K562 (cell line): ENCODE results near the gene DNAJC6. TPM values are rescaled to one million over a fixed set of nuclear protein-coding genes. Genes with fewer than 3 reads are reported as not detected.

Experiments
- ATAC-seq: fragments of 200-7000 bp; cut with Tn5 transposase; 3 replicates; pipeline ENCODE4 v1.9.1; 2020; ENCODE audit warnings: moderate library complexity
- BruUV-seq: library from RNA; stranded (reverse); fragments of 400-500 nt; replicated peaks from 2 replicates; lab custom pipeline; 2021; lab: Mats Ljungman, UMichigan
- CTCF ChIA-PET: fragments of 300-600 bp; formaldehyde crosslinking; extraction: SDS; loops from one replicate; lab custom pipeline; 2021; ENCODE audit warnings: low intra/inter-chr PET ratio; lab: Yijun Ruan, JAX
- POLR2A ChIA-PET: fragments of 300-600, 350-650 bp; sonication (Branson Sonifier 250); formaldehyde crosslinking; extraction: SDS; loops from one replicate; lab custom pipeline; 2021; ENCODE audit warnings: antibody characterized with exemption, inconsistent platforms; lab: Yijun Ruan, JAX
- DNase-seq, 4 experiments: peaks; one replicate each; pipeline versions ENCODE4 v3.0.0 to v3.0.0-alpha.2; 2011 to 2018; ENCODE audit warnings: low spot score in 3 of 4, mixed read lengths in 3 of 4; ENCODE audit errors: extremely low read depth in 1 of 4
- FAIRE-seq: peaks from 2 replicates; lab custom pipeline; 2011; peaks lifted over from hg19 to GRCh38; lab: Jason Lieb, UNC
- H2AFZ ChIP-seq: 2 replicates; pipeline ENCODE4 v1.6.0; 2011; ENCODE audit warnings: low read depth, low read length, control low read depth, inconsistent platforms
- H3K27ac ChIP-seq: fragments of 200-600 bp; 3 replicates; pipeline ENCODE4 v1.8.0; 2011; ENCODE audit warnings: low read depth, mild to moderate bottlenecking, control low read depth, inconsistent platforms, low read length, moderate library complexity, mixed read lengths; ENCODE audit errors: extremely low read depth
- H3K27me3 ChIP-seq, 2 experiments: fragments of 300-600 bp in 1 of 2; 2 replicates in 1 of 2; 3 replicates in 1 of 2; pipeline versions ENCODE4 v1.6.0 to v1.8.0; 2011; ENCODE audit warnings: inconsistent platforms in 2 of 2, low read length in 2 of 2, mild to moderate bottlenecking in 1 of 2, mixed read lengths in 1 of 2, moderate library complexity in 1 of 2; ENCODE audit not compliant: control insufficient read depth in 2 of 2, insufficient read depth in 2 of 2
- H3K36me3 ChIP-seq: fragments of 300-600 bp; 3 replicates; pipeline ENCODE4 v1.8.0; 2011; ENCODE audit warnings: mild to moderate bottlenecking, low read length, inconsistent platforms; ENCODE audit not compliant: control insufficient read depth, insufficient read depth
- H3K4me1 ChIP-seq, 2 experiments: fragments of 200-600 bp in 1 of 2; replicated peaks in 1 of 2; 2 replicates in 1 of 2; 3 replicates in 1 of 2; pipeline versions ENCODE4 v1.5.1 to v1.8.0; 2011; ENCODE audit warnings: inconsistent platforms in 2 of 2, low read length in 2 of 2, mild to moderate bottlenecking in 1 of 2, mixed read lengths in 1 of 2, moderate library complexity in 1 of 2; ENCODE audit not compliant: control insufficient read depth in 2 of 2, insufficient read depth in 2 of 2
- H3K4me2 ChIP-seq: 2 replicates; pipeline ENCODE4 v1.6.1; 2011; ENCODE audit warnings: low read length, control low read depth, inconsistent platforms, mixed read lengths; ENCODE audit not compliant: insufficient read depth
- H3K4me3 ChIP-seq: fragments of 200-600 bp; sonication (generic), shearing (Covaris generic); 2 replicates; pipeline ENCODE4 v1.5.1; 2016; ENCODE audit warnings: control low read depth, inconsistent platforms
- H3K79me2 ChIP-seq: fragments of 200-600 bp; 3 replicates; pipeline ENCODE4 v1.8.0; 2011; ENCODE audit warnings: low read length, inconsistent platforms; ENCODE audit not compliant: control insufficient read depth, insufficient read depth
- H3K9ac ChIP-seq, 2 experiments: 2 replicates each; pipeline versions ENCODE4 v1.6.0 to v1.6.1; 2011; ENCODE audit warnings: low read depth in 2 of 2, low read length in 2 of 2, control low read depth in 1 of 2, inconsistent platforms in 1 of 2, mild to moderate bottlenecking in 1 of 2, mixed read lengths in 1 of 2; ENCODE audit not compliant: insufficient read depth in 1 of 2
- H3K9me1 ChIP-seq: one replicate; pipeline ENCODE4 v1.6.0; 2011; ENCODE audit warnings: inconsistent platforms, mild to moderate bottlenecking, low read length, moderate library complexity; ENCODE audit not compliant: control insufficient read depth, insufficient read depth
- H3K9me3 ChIP-seq: replicated peaks from 2 replicates; pipeline ENCODE4 v1.5.1; 2011; ENCODE audit warnings: low read depth, low read length, inconsistent platforms; ENCODE audit not compliant: control insufficient read depth, insufficient read depth
- H4K20me1 ChIP-seq: replicated peaks from 2 replicates; pipeline ENCODE4 v1.6.1; 2011; ENCODE audit warnings: low read length, inconsistent platforms, mixed read lengths; ENCODE audit not compliant: control insufficient read depth, insufficient read depth
- ARID1B ChIP-seq: fragments of 450-650 bp; IDR thresholded peaks from 2 replicates; pipeline ENCODE4 v1.6.1; 2016; ENCODE audit warnings: antibody characterized with exemption, mild to moderate bottlenecking, inconsistent platforms
- BMI1 ChIP-seq: fragments of 150-350 bp; IDR thresholded peaks from 2 replicates; pipeline ENCODE4 v1.6.1; 2014; ENCODE audit warnings: low read length
- PHTF2 ChIP-seq: fragments of 250-450 bp; sonication (Bioruptor Pico); IDR thresholded peaks from 2 replicates; pipeline ENCODE4 v1.5.0; 2021; ENCODE audit warnings: mild to moderate bottlenecking
- RAD21 ChIP-seq, 2 experiments: fragments of 250-450 bp in 1 of 2; fragments of 450-650 bp in 1 of 2; sonication (Bioruptor Pico) in 1 of 2; formaldehyde crosslinking in 1 of 2; IDR thresholded peaks in 1 of 2; conservative IDR thresholded peaks in 1 of 2; 2 replicates each; pipeline versions ENCODE4 v1.4.0 to v1.8.0; 2020 to 2022; ENCODE audit warnings: mild to moderate bottlenecking in 2 of 2, moderate library complexity in 1 of 2
- SMC3 ChIP-seq: conservative IDR thresholded peaks from 2 replicates; pipeline ENCODE4 v1.6.1; 2011; ENCODE audit warnings: low read depth, low read length, improper control_type of control experiment; ENCODE audit not compliant: insufficient read depth
- SP1 ChIP-seq: sonication (generic); formaldehyde crosslinking; IDR thresholded peaks from 2 replicates; pipeline ENCODE4 v1.8.1; 2022; ENCODE audit warnings: mild to moderate bottlenecking, missing genetic modification reagents
- SPI1 ChIP-seq: IDR thresholded peaks from 2 replicates; pipeline ENCODE4 v1.6.1; 2011; ENCODE audit warnings: low read depth, low read length, control low read depth, borderline replicate concordance
- WGBS: fragments of 100-300 bp; shearing (Covaris generic); methylation state at CpG from one replicate; pipeline ENCODE4 v1.1.6; 2016; ENCODE audit warnings: low coverage, mixed read lengths; ENCODE audit not compliant: insufficient coverage; ENCODE audit errors: missing lambda C conversion rate; 5-methylcytosine and 5-hydroxymethylcytosine counted together
- in situ Hi-C: fragments of 300-500 bp; cut with MboI; formaldehyde crosslinking; loops from 4 replicates; pipeline ENCODE4 v1.15.0; 2018; ENCODE audit warnings: inconsistent platforms, mixed read lengths
- intact Hi-C: fragments of 100-400 bp; cut with micrococcal nuclease; formaldehyde crosslinking; loops from 2 replicates; pipeline ENCODE4 v1.14.2; 2022
- polyA plus RNA-seq, 8 experiments: library from polyadenylated mRNA; depleted of rRNA in 4 of 8; stranded (reverse) in 5 of 8; unstranded in 3 of 8; fragments of >200 nt; fragmentation: Nextera tagmentation in 2 of 8; fragmentation: Illumina TruSeq in 1 of 8; extraction: Ambion mirVana in 2 of 8; extraction: Trizol in 1 of 8; gene quantifications; 2 replicates each; pipeline versions ENCODE4 v1.2.1 to v1.2.3, GENCODE V29; 2011 to 2014; ENCODE audit warnings: inconsistent platforms in 1 of 8, missing spikeins in 1 of 8
- total RNA-seq, 7 experiments: library from RNA; depleted of rRNA in 6 of 7; stranded (reverse); fragments of >200 nt in 6 of 7; fragmentation: Illumina TruSeq in 2 of 7; extraction: Trizol in 2 of 7; gene quantifications; 2 replicates each; pipeline versions ENCODE4 v1.2.1 to v1.2.3, GENCODE V29; 2011 to 2021; ENCODE audit warnings: low replicate concordance in 1 of 7
- TF ChIP-seq, protein P1 (sequence below), 3 experiments: IDR thresholded peaks in 2 of 3; conservative IDR thresholded peaks in 1 of 3; 2 replicates each; pipeline ENCODE4 v1.5.1; 2011 to 2012; ENCODE audit warnings: low read length in 3 of 3, mild to moderate bottlenecking in 3 of 3, control low read depth in 2 of 3, improper control_type of control experiment in 1 of 3, inconsistent platforms in 1 of 3, low read depth in 1 of 3, mixed read lengths in 1 of 3, moderate library complexity in 1 of 3; ENCODE audit not compliant: insufficient read depth in 2 of 3
- TF ChIP-seq, protein P2 (sequence below): IDR thresholded peaks from 3 replicates; pipeline ENCODE4 v1.6.1; 2011; ENCODE audit warnings: borderline replicate concordance, mild to moderate bottlenecking, moderate library complexity; ENCODE audit not compliant: insufficient read length; ENCODE audit errors: extremely low read depth

DNAJC6 gene
- total and polyA plus RNA-seq, 9 of the 15 experiments (the other 6 are each of a cell fraction or from before 2014, with no cell fraction given) = 6.7 to 78.7 (median 28.0) TPM

DNA sequence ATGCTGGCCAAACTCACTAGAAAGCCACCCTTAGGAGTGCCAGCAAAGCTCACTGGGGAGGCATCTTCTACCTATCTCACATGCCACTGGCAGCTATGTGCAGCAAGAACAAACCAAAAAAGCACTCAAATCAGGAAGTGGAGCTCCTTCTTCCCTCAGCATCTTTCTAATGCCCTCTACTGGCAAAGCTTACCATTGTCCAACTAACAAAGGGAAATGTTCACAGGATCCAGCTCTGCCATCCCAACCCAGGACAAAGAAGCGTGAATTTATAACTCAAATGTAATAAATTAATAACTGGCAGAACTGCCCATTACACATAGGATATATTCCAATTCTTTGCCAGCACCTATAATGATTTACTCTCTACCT is 150.0 kb downstream of the DNAJC6 start:
- no peaks in the 10 kb centered on the region for H3K9me1 ChIP-seq
- DNase-seq (no peak), ATAC-seq (peak; percentile 59), FAIRE-seq (no peak)
- no peak overlapping the region for H3K27ac ChIP-seq
- H3K9ac ChIP-seq = no peak overlapping the region
- no peaks in the 10 kb centered on the region for H3K4me1 ChIP-seq
- intact Hi-C loops (no loop called here), in situ Hi-C loops (no loop called here)
- H3K9me3 ChIP-seq = peaks cover 12% of the 10 kb centered on the region
- ChIA-PET CTCF (no interaction called here), POLR2A (interaction anchor here (0.7 to 1.7 kb wide), 3 partner anchors 11 to 965 kb away, joined by 3 to 5 read pairs (median 3); no protein-coding TSS in a partner anchor)
- no TSS peak for BruUV-seq
- H3K4me2 ChIP-seq = no peak overlapping the region
- peak; percentile 82 for TF ChIP-seq SPI1
- no peak for TF ChIP-seq PHTF2 (CRISPR knock-in tag)
- no peak for TF ChIP-seq BMI1
- no peak for TF ChIP-seq SP1 (CRISPR knock-in tag)
- TF ChIP-seq, protein P1, sequence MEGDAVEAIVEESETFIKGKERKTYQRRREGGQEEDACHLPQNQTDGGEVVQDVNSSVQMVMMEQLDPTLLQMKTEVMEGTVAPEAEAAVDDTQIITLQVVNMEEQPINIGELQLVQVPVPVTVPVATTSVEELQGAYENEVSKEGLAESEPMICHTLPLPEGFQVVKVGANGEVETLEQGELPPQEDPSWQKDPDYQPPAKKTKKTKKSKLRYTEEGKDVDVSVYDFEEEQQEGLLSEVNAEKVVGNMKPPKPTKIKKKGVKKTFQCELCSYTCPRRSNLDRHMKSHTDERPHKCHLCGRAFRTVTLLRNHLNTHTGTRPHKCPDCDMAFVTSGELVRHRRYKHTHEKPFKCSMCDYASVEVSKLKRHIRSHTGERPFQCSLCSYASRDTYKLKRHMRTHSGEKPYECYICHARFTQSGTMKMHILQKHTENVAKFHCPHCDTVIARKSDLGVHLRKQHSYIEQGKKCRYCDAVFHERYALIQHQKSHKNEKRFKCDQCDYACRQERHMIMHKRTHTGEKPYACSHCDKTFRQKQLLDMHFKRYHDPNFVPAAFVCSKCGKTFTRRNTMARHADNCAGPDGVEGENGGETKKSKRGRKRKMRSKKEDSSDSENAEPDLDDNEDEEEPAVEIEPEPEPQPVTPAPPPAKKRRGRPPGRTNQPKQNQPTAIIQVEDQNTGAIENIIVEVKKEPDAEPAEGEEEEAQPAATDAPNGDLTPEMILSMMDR (IDR thresholded peaks at IDR 0.05 in 2 of 3, conservative IDR thresholded peaks at IDR 0.05 in 1 of 3; ENCODE audit: insufficient read depth in 2 of 3, low read depth in 1 of 3, low read length in 3 of 3) = peak in 2 of 3 experiments; percentile 27 to 42; a peak in 3 of 6 replicates
- TF ChIP-seq RAD21 (CRISPR knock-in tag; conservative IDR thresholded peaks at IDR 0.05 in 1 of 2, IDR thresholded peaks at IDR 0.05 in 1 of 2) = peak in 1 of 2 experiments; percentile 62; a peak in 3 of 4 replicates
- TF ChIP-seq SMC3 = 0 out of 2 replicates have a peak, but pooled peaks have one; percentile 26
- TF ChIP-seq, protein P2, sequence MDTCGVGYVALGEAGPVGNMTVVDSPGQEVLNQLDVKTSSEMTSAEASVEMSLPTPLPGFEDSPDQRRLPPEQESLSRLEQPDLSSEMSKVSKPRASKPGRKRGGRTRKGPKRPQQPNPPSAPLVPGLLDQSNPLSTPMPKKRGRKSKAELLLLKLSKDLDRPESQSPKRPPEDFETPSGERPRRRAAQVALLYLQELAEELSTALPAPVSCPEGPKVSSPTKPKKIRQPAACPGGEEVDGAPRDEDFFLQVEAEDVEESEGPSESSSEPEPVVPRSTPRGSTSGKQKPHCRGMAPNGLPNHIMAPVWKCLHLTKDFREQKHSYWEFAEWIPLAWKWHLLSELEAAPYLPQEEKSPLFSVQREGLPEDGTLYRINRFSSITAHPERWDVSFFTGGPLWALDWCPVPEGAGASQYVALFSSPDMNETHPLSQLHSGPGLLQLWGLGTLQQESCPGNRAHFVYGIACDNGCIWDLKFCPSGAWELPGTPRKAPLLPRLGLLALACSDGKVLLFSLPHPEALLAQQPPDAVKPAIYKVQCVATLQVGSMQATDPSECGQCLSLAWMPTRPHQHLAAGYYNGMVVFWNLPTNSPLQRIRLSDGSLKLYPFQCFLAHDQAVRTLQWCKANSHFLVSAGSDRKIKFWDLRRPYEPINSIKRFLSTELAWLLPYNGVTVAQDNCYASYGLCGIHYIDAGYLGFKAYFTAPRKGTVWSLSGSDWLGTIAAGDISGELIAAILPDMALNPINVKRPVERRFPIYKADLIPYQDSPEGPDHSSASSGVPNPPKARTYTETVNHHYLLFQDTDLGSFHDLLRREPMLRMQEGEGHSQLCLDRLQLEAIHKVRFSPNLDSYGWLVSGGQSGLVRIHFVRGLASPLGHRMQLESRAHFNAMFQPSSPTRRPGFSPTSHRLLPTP = no peak
- TF ChIP-seq ARID1B = no peak
- peaks cover 21% of the 10 kb centered on the region for H3K36me3 ChIP-seq
- no peaks in the 10 kb centered on the region for H3K27me3 ChIP-seq
- WGBS = 87% methylated on average over 1 of the region's 1 CpG
- H2AFZ ChIP-seq = no peak overlapping the region
- H4K20me1 ChIP-seq = no peaks in the 10 kb centered on the region
- H3K79me2 ChIP-seq = no peaks in the 10 kb centered on the region
- no peak overlapping the region for H3K4me3 ChIP-seq
